OCI-LY7 (cell line): ENCODE measurements around the gene TMEM209. TPM values are rescaled to one million over a fixed set of nuclear protein-coding genes. Genes with fewer than 3 reads are reported as not detected.
A peak's percentile ranks its signal among the peaks of the same experiment; 100 is the strongest.

ENCODE experiments used
- BruUV-seq: library from RNA; stranded (reverse); fragments of 400-500 nt; replicated peaks from 2 replicates; lab custom pipeline; 2021; lab: Mats Ljungman, UMichigan
- CTCF ChIA-PET: fragments of 300-600 bp; sonication (Branson Sonifier 250); formaldehyde crosslinking; loops from one replicate; lab custom pipeline; 2022; ENCODE audit warnings: antibody characterized with exemption; ENCODE audit not compliant: unreplicated experiment; lab: Charles Lee
- POLR2A ChIA-PET: fragments of 300-600 bp; sonication (Branson Sonifier 250); formaldehyde crosslinking; loops from one replicate; lab custom pipeline; 2022; ENCODE audit warnings: antibody characterized with exemption; lab: Charles Lee
- DNase-seq: peaks from one replicate; pipeline ENCODE4 v3.0.0-alpha.2; 2015; ENCODE audit warnings: low spot score
- H2AFZ ChIP-seq: fragments of 200-600 bp; sonication (generic), shearing (Covaris generic); 2 replicates; pipeline ENCODE4 v1.6.1; 2014; ENCODE audit warnings: mild to moderate bottlenecking, antibody characterized with exemption, low read length, moderate library complexity
- H3K27ac ChIP-seq: fragments of 200-600 bp; sonication (generic); 2 replicates; pipeline ENCODE4 v1.5.1; 2014; ENCODE audit warnings: mixed run types, low read depth, mild to moderate bottlenecking, moderate library complexity, low read length, inconsistent platforms; ENCODE audit not compliant: poor library complexity, severe bottlenecking
- H3K36me3 ChIP-seq: fragments of 200-600 bp; sonication (generic); 2 replicates; pipeline ENCODE4 v1.6.1; 2014; ENCODE audit warnings: mild to moderate bottlenecking, antibody characterized with exemption, low read length, moderate library complexity, mixed read lengths; ENCODE audit not compliant: insufficient read depth
- H3K4me1 ChIP-seq: fragments of 200-600 bp; sonication (generic); 2 replicates; pipeline ENCODE4 v1.5.1; 2014; ENCODE audit warnings: mild to moderate bottlenecking, low read length; ENCODE audit not compliant: insufficient read depth, poor library complexity, severe bottlenecking
- H3K4me2 ChIP-seq: fragments of 200-600 bp; sonication (generic); 2 replicates; pipeline ENCODE4 v1.6.1; 2014; ENCODE audit warnings: mild to moderate bottlenecking, low read length
- H3K4me3 ChIP-seq: fragments of 200-600 bp; sonication (generic); 2 replicates; pipeline ENCODE4 v1.5.1; 2014; ENCODE audit warnings: mild to moderate bottlenecking, low read depth, low read length; ENCODE audit not compliant: poor library complexity, severe bottlenecking
- H3K79me2 ChIP-seq: fragments of 200-600 bp; sonication (generic); 2 replicates; pipeline ENCODE4 v1.6.1; 2016; ENCODE audit warnings: low read depth, mild to moderate bottlenecking, low read length, moderate library complexity, mixed read lengths; ENCODE audit not compliant: insufficient read depth
- H3K9me2 ChIP-seq: fragments of 200-600 bp; sonication (generic); 2 replicates; pipeline ENCODE4 v1.6.1; 2016; ENCODE audit warnings: mild to moderate bottlenecking, low read length, mixed read lengths; ENCODE audit not compliant: insufficient read depth
- H3K9me3 ChIP-seq: fragments of 200-600 bp; sonication (generic); 2 replicates; pipeline ENCODE4 v1.6.1; 2014; ENCODE audit warnings: mild to moderate bottlenecking, mixed run types, low read length, mixed read lengths
- H4K20me1 ChIP-seq: fragments of 200-600 bp; sonication (generic); 2 replicates; pipeline ENCODE4 v1.6.1; 2014; ENCODE audit warnings: mild to moderate bottlenecking, antibody characterized with exemption, low read length, moderate library complexity, mixed read lengths; ENCODE audit not compliant: insufficient read depth
- CTCF ChIP-seq: fragments of 200-600 bp; sonication (generic); conservative IDR thresholded peaks from 2 replicates; pipeline ENCODE4 v1.5.1; 2014; ENCODE audit warnings: mild to moderate bottlenecking, antibody characterized with exemption, low read length, moderate library complexity, mixed read lengths
- EZH2phosphoT487 ChIP-seq: fragments of 200-600 bp; sonication (generic); IDR thresholded peaks from 2 replicates; pipeline ENCODE4 v1.6.1; 2018; ENCODE audit warnings: low read depth, borderline replicate concordance, mild to moderate bottlenecking, mixed run types, antibody characterized with exemption, low read length, moderate library complexity, mixed read lengths
- intact Hi-C: fragments of 100-400 bp; cut with micrococcal nuclease; formaldehyde crosslinking; loops from one replicate; pipeline ENCODE4 v1.10.0; 2022; ENCODE audit not compliant: unreplicated experiment
- total RNA-seq, 2 experiments: library from RNA; depleted of rRNA in 1 of 2; stranded (reverse); fragments of >200 nt in 1 of 2; shearing (Covaris generic) in 1 of 2; gene quantifications; 2 replicates each; pipeline ENCODE4 v1.2.3, GENCODE V29; 2014 to 2022

TMEM209 gene
- total RNA-seq, 2 experiments from 2014 or later: 18.1 to 37.9 TPM

- DNase-seq: no peak
- CTCF ChIA-PET: no interaction called here
- Histone ChIP-seq H2AFZ (no peak overlapping the region), H4K20me1 (no peaks in the 10 kb centered on the region), H3K79me2 (no peaks in the 10 kb centered on the region), H3K9me2 (no peaks in the 10 kb centered on the region), H3K36me3 (peaks cover 41% of the 10 kb centered on the region), H3K4me3 (no peak overlapping the region), H3K4me1 (no peaks in the 10 kb centered on the region), H3K9me3 (no peaks in the 10 kb centered on the region), H3K27ac (no peak overlapping the region), H3K4me2 (no peak overlapping the region)
- TF ChIP-seq CTCF (no peak), EZH2phosphoT487 (no peak)
- POLR2A ChIA-PET: interaction anchor here (1.1 kb wide), 1 partner anchor 18 kb away, joined by 3 read pairs; no protein-coding TSS in a partner anchor
- no TSS peak for BruUV-seq
- intact Hi-C loops: no loop called here
These were observed 47.5 kb downstream of the TMEM209 start for GRCh38 chr7:130157700-130158099.

GRCh38 chr7:130156140-130156539 is 49.1 kb downstream of the TMEM209 start:
- CTCF ChIA-PET: no interaction called here
- H3K9me2 ChIP-seq: no peaks in the 10 kb centered on the region
- POLR2A ChIA-PET: interaction anchor here (0.7 kb wide), 1 partner anchor 26 kb away, joined by 4 read pairs; no protein-coding TSS in a partner anchor
- TF ChIP-seq EZH2phosphoT487 (no peak), CTCF (no peak)
- no peak for DNase-seq
- no peak overlapping the region for H3K27ac ChIP-seq
- intact Hi-C loops: no loop called here
- no peak overlapping the region for H3K4me2 ChIP-seq
- peaks cover 4% of the 10 kb centered on the region for H3K4me1 ChIP-seq
- no TSS peak for BruUV-seq
- no peaks in the 10 kb centered on the region for H3K79me2 ChIP-seq
- H3K9me3 ChIP-seq: 0 out of 2 replicates have a peak, but pooled peaks cover 5% of the 10 kb centered on the region
- H4K20me1 ChIP-seq: no peaks in the 10 kb centered on the region
- no peak overlapping the region for H2AFZ ChIP-seq
- peaks cover 28% of the 10 kb centered on the region for H3K36me3 ChIP-seq
- no peak overlapping the region for H3K4me3 ChIP-seq

- H3K9me2 ChIP-seq: no peaks in the 10 kb centered on the region
- H3K27ac ChIP-seq: no peak overlapping the region
- no peak for TF ChIP-seq EZH2phosphoT487
- peak; percentile 35 for TF ChIP-seq CTCF
- intact Hi-C loops: no loop called here
- H3K79me2 ChIP-seq: no peaks in the 10 kb centered on the region
- no peak for DNase-seq
- ChIA-PET POLR2A (interaction anchor here (1.1 kb wide), 1 partner anchor 10 kb away, joined by 3 read pairs; no protein-coding TSS in a partner anchor), CTCF (no interaction called here)
- no peak overlapping the region for H3K4me3 ChIP-seq
- H3K4me1 ChIP-seq: peaks cover 19% of the 10 kb centered on the region
- H2AFZ ChIP-seq: no peak overlapping the region
- no peaks in the 10 kb centered on the region for H4K20me1 ChIP-seq
- H3K9me3 ChIP-seq: 0 out of 2 replicates have a peak, but pooled peaks cover 5% of the 10 kb centered on the region
- no peak overlapping the region for H3K4me2 ChIP-seq
- peaks cover 14% of the 10 kb centered on the region for H3K36me3 ChIP-seq
- BruUV-seq: no TSS peak
These were observed 50.5 kb downstream of the TMEM209 start for GRCh38 chr7:130154501-130155317.
